ENCODE data around the gene ADRA2C. TPM values are rescaled to one million over a fixed set of nuclear protein-coding genes. Genes with fewer than 3 reads are reported as not detected.

Gene ADRA2C
- total RNA-seq, 1 donor from 2014 or later: 17.2 TPM

DNA sequence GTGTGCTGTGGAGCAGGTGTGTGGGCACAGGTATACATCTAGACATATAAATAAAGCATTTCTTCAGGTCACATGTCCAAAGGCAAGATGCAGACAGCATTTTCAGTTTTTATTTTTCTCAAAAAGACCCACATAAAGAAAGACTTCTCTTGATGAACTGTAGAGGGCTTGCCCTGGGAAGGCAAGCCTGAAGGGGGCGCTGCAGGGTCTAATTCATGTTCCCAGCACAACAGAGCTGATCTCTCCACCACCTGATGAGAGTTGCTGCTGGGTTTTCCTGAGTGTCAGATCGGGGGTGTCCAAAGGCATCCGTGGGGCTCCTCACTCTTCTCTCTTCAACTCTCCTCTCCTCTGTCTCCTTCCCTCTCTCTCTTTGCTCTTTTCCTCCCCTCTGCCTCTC is 26.6 kb downstream of the ADRA2C start:
- TF ChIP-seq, protein P1, sequence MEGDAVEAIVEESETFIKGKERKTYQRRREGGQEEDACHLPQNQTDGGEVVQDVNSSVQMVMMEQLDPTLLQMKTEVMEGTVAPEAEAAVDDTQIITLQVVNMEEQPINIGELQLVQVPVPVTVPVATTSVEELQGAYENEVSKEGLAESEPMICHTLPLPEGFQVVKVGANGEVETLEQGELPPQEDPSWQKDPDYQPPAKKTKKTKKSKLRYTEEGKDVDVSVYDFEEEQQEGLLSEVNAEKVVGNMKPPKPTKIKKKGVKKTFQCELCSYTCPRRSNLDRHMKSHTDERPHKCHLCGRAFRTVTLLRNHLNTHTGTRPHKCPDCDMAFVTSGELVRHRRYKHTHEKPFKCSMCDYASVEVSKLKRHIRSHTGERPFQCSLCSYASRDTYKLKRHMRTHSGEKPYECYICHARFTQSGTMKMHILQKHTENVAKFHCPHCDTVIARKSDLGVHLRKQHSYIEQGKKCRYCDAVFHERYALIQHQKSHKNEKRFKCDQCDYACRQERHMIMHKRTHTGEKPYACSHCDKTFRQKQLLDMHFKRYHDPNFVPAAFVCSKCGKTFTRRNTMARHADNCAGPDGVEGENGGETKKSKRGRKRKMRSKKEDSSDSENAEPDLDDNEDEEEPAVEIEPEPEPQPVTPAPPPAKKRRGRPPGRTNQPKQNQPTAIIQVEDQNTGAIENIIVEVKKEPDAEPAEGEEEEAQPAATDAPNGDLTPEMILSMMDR (IDR thresholded peaks at IDR 0.05): no peak
- TF ChIP-seq POLR2A (IDR thresholded peaks at IDR 0.05) (no peak), POLR2AphosphoS5 (IDR thresholded peaks at IDR 0.05; ENCODE audit: insufficient read depth in 1 of 2, low read depth in 1 of 2) (no peak)
- H3K4me1 ChIP-seq: no peaks in the 10 kb centered on the region
- no peak overlapping the region for H3K27ac ChIP-seq
- intact Hi-C loops (cut with DNase I): no loop called here
- H3K36me3 ChIP-seq: no peaks in the 10 kb centered on the region
- H3K9me3 ChIP-seq: no peaks in the 10 kb centered on the region
- no peak for DNase-seq (ENCODE audit: extremely low spot score in 2 of 2)
- no peaks in the 10 kb centered on the region for H3K27me3 ChIP-seq
- H3K4me3 ChIP-seq: no peak overlapping the region

DNA sequence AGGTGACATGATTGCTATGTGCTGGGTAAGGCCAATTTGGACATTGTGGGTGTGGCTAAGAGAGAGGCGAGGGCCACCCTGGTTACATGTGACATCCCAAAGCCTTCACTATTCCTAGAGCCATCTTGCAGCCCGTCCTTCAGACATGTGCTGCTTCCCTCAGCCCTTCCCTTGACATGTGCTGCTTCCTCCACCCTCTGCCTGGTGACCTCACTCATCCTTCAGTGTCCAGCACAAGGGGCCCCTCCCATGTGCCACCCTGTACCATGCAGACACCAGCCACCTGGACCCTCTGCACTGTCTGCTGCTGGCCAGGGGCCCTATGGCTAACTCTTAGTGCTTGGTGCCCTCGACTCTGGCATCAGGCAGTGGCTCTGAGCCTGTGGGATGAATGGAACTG is 27.4 kb downstream of the ADRA2C start:
- Histone ChIP-seq H3K4me3 (no peak overlapping the region), H3K4me1 (no peaks in the 10 kb centered on the region), H3K36me3 (no peaks in the 10 kb centered on the region), H3K27me3 (no peaks in the 10 kb centered on the region), H3K9me3 (no peaks in the 10 kb centered on the region), H3K27ac (no peak overlapping the region)
- TF ChIP-seq, protein P1 (IDR thresholded peaks at IDR 0.05): no peak
- TF ChIP-seq POLR2A (IDR thresholded peaks at IDR 0.05) (no peak), POLR2AphosphoS5 (IDR thresholded peaks at IDR 0.05; ENCODE audit: insufficient read depth in 1 of 2, low read depth in 1 of 2) (no peak)
- intact Hi-C loops (cut with DNase I): no loop called here
- no peak for DNase-seq (ENCODE audit: extremely low spot score in 2 of 2)

DNA sequence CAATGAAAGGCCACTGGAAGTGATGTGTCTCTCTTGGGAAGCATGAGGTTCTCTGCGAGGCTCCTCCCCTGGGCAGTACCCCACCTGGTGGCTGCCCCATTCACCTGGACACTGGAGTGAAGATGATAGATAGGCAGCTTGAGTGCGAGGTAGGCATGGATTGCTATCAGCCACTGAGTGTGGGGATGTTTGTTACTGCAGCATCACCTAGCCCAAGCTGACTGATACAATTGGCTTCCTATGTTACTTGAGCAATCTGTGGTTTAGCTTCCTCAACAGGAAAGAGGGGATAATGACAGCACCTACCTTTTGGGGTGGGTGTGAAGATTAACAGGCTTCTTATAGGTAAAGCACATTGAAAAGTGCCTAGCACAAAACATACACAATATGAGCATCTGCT is 30.8 kb downstream of the ADRA2C start:
- H3K27me3 ChIP-seq: no peaks in the 10 kb centered on the region
- H3K9me3 ChIP-seq: no peaks in the 10 kb centered on the region
- TF ChIP-seq POLR2A (IDR thresholded peaks at IDR 0.05): no peak
- TF ChIP-seq, protein P1 (IDR thresholded peaks at IDR 0.05): no peak
- no peak for TF ChIP-seq POLR2AphosphoS5 (IDR thresholded peaks at IDR 0.05; ENCODE audit: insufficient read depth in 1 of 2, low read depth in 1 of 2)
- H3K36me3 ChIP-seq: no peaks in the 10 kb centered on the region
- intact Hi-C loops (cut with DNase I): no loop called here
- no peaks in the 10 kb centered on the region for H3K4me1 ChIP-seq
- no peak overlapping the region for H3K27ac ChIP-seq
- no peak overlapping the region for H3K4me3 ChIP-seq
- DNase-seq (ENCODE audit: extremely low spot score in 2 of 2): no peak

DNA sequence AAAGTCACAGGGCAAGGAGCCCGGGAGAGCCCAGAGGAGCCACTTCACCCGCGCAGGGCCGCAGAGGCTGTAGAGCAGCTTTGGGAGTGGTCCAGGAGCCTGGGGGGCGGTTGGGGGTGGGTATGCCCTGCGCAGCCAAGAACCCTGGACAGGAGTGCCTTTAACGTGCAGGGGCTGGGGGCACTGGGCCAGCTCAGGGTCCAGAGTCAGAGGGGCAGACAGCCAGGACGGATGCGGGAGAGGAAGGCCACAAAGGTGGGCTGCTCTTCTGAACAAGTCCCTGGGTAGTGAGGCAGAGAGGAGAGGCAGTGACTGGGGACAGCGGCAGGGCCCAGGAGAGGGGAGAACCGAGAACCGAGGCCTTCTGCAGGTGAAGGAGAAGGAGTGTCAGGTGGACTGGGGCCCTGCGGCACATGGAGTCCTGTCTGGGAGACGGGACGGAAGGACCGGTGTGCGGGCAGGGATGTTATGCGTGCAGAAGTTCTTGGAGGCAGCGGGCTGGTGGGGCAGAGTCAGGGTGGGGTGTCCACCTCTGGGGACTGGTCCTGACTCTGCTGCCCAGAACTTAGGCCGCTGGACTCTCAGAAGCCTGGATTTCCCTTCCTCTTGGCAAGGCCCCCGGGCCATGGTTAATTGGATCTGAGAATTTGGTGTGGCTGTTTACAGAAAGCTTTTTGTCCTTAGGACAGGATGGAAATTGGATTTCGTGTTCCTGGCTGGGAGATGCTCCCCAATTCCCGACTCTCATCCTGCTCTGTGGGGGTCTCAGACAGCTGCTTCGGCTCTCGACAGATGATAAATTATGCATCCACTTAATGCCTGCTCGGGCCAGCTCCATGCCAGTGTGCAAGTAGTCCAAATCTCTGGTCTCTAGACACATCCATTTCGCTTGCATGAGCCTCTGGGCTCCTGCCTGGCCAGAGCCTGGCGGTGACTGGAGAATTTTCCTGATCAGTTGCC is 31.9 kb downstream of the ADRA2C start:
- no peak for DNase-seq (ENCODE audit: extremely low spot score in 2 of 2)
- Histone ChIP-seq H3K36me3 (no peaks in the 10 kb centered on the region), H3K4me3 (no peak overlapping the region), H3K9me3 (no peaks in the 10 kb centered on the region), H3K4me1 (no peaks in the 10 kb centered on the region), H3K27ac (no peak overlapping the region), H3K27me3 (no peaks in the 10 kb centered on the region)
- no peak for TF ChIP-seq POLR2A (IDR thresholded peaks at IDR 0.05)
- TF ChIP-seq, protein P1 (IDR thresholded peaks at IDR 0.05): no peak
- no peak for TF ChIP-seq POLR2AphosphoS5 (IDR thresholded peaks at IDR 0.05; ENCODE audit: insufficient read depth in 1 of 2, low read depth in 1 of 2)
- intact Hi-C loops (cut with DNase I): no loop called here

DNA sequence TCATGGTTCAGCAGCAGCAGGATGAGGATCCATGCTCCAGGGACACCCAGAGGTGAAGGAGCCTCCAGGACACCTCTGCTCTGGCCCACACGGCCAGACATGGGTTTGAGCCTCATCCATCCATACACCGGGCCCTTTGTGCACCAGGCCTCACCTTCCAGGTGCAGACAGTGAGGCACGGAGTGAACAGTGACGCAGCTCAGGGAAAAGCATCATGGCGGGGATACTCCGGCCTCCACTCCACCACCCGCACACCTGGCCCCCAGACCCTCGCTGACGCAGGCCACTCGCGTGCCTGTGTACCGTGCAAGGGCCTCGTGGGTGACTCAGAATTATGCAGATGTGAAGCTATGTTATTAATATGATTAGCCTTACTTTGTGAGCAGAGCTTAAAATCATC is 33.3 kb downstream of the ADRA2C start:
- TF ChIP-seq POLR2AphosphoS5 (IDR thresholded peaks at IDR 0.05; ENCODE audit: insufficient read depth in 1 of 2, low read depth in 1 of 2) (no peak), POLR2A (IDR thresholded peaks at IDR 0.05) (no peak)
- TF ChIP-seq, protein P1 (IDR thresholded peaks at IDR 0.05): no peak
- Histone ChIP-seq H3K4me3 (no peak overlapping the region), H3K9me3 (no peaks in the 10 kb centered on the region), H3K27me3 (no peaks in the 10 kb centered on the region), H3K4me1 (no peaks in the 10 kb centered on the region), H3K27ac (no peak overlapping the region), H3K36me3 (no peaks in the 10 kb centered on the region)
- intact Hi-C loops (cut with DNase I): no loop called here
- DNase-seq (ENCODE audit: extremely low spot score in 2 of 2): no peak
